SK-N-SH treated with all-trans-retinoic acid at 6 μM for 48 hours (cell line): ENCODE results near the gene MAOA.

Experiments
- ARNTL ChIP-seq: fragments of 450-650 bp; formaldehyde crosslinking; IDR thresholded peaks from 2 replicates; pipeline ENCODE4 v1.5.0; 2020; ENCODE audit warnings: low read depth, mild to moderate bottlenecking, moderate library complexity, borderline replicate concordance
- CREB5 ChIP-seq: fragments of 250-450 bp; sonication (Bioruptor Pico); IDR thresholded peaks from 2 replicates; pipeline ENCODE4 v1.5.1; 2020; ENCODE audit warnings: low read depth, mild to moderate bottlenecking, moderate library complexity
- CSDC2 ChIP-seq: fragments of 250-450 bp; sonication (Bioruptor Pico); IDR thresholded peaks from 2 replicates; pipeline ENCODE4 v1.5.0; 2020; ENCODE audit warnings: mild to moderate bottlenecking, moderate library complexity
- OSR1 ChIP-seq: fragments of 250-450 bp; sonication (Bioruptor Pico); IDR thresholded peaks from 2 replicates; pipeline ENCODE4 v1.8.0; 2022; ENCODE audit warnings: moderate library complexity, mild to moderate bottlenecking, inconsistent platforms
- PPARA ChIP-seq: fragments of 250-450 bp; sonication (Bioruptor Pico); IDR thresholded peaks from 2 replicates; pipeline ENCODE4 v1.5.0; 2020; ENCODE audit warnings: mild to moderate bottlenecking, borderline replicate concordance
- RARB ChIP-seq: fragments of 250-450 bp; sonication (Bioruptor Pico); IDR thresholded peaks from 2 replicates; pipeline ENCODE4 v1.8.0; 2021; ENCODE audit warnings: mild to moderate bottlenecking, moderate library complexity
- SNAI2 ChIP-seq: fragments of 250-450 bp; sonication (Bioruptor Pico); IDR thresholded peaks from 2 replicates; pipeline ENCODE4 v1.5.0; 2020; ENCODE audit warnings: mild to moderate bottlenecking, moderate library complexity
- ZC3H10 ChIP-seq: fragments of 250-450 bp; sonication (Bioruptor Pico); IDR thresholded peaks from 2 replicates; pipeline ENCODE4 v1.5.1; 2021; ENCODE audit warnings: mild to moderate bottlenecking, moderate library complexity
- ZFP3 ChIP-seq: fragments of 250-450 bp; sonication (Bioruptor Pico); IDR thresholded peaks from 2 replicates; pipeline ENCODE4 v1.5.0; 2020; ENCODE audit warnings: mild to moderate bottlenecking, moderate library complexity
- ZFP30 ChIP-seq: fragments of 450-650 bp; formaldehyde crosslinking; IDR thresholded peaks from 2 replicates; pipeline ENCODE4 v1.5.0; 2022; ENCODE audit warnings: mild to moderate bottlenecking, moderate library complexity
- ZNF565 ChIP-seq: fragments of 450-650 bp; formaldehyde crosslinking; conservative IDR thresholded peaks from 2 replicates; pipeline ENCODE4 v1.5.0; 2020; ENCODE audit warnings: low read depth, mild to moderate bottlenecking, moderate library complexity
- ZNF70 ChIP-seq: fragments of 450-650 bp; formaldehyde crosslinking; IDR thresholded peaks from 2 replicates; pipeline ENCODE4 v1.5.0; 2020; ENCODE audit warnings: mild to moderate bottlenecking, moderate library complexity
- TF ChIP-seq, protein P1 (sequence below): fragments of 250-450 bp; sonication (Bioruptor Pico); IDR thresholded peaks from 2 replicates; pipeline ENCODE4 v1.8.0; 2020; ENCODE audit warnings: mild to moderate bottlenecking, moderate library complexity, borderline replicate concordance

GRCh38 chrX:43758044-43758443 is 101.9 kb downstream of the MAOA start:
- TF ChIP-seq ARNTL (CRISPR knock-in tag) (no peak), ZFP30 (CRISPR knock-in tag) (no peak), CREB5 (CRISPR knock-in tag) (no peak), RARB (no peak), ZFP3 (CRISPR knock-in tag) (no peak), OSR1 (CRISPR knock-in tag) (no peak), CSDC2 (CRISPR knock-in tag) (no peak), SNAI2 (CRISPR knock-in tag) (no peak), ZC3H10 (CRISPR knock-in tag) (no peak), ZNF70 (CRISPR knock-in tag) (no peak), PPARA (CRISPR knock-in tag) (no peak), ZNF565 (CRISPR knock-in tag) (no peak)
- TF ChIP-seq, protein P1, sequence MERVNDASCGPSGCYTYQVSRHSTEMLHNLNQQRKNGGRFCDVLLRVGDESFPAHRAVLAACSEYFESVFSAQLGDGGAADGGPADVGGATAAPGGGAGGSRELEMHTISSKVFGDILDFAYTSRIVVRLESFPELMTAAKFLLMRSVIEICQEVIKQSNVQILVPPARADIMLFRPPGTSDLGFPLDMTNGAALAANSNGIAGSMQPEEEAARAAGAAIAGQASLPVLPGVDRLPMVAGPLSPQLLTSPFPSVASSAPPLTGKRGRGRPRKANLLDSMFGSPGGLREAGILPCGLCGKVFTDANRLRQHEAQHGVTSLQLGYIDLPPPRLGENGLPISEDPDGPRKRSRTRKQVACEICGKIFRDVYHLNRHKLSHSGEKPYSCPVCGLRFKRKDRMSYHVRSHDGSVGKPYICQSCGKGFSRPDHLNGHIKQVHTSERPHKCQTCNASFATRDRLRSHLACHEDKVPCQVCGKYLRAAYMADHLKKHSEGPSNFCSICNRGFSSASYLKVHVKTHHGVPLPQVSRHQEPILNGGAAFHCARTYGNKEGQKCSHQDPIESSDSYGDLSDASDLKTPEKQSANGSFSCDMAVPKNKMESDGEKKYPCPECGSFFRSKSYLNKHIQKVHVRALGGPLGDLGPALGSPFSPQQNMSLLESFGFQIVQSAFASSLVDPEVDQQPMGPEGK, result no peak
